Ovary (tissue), 9 donors: Measurements from ENCODE around the gene TSSK1B. TPM values are rescaled to one million over a fixed set of nuclear protein-coding genes. Genes with fewer than 3 reads are reported as not detected.
"Not testable (repeated sequence)": the region's sequence is repeated elsewhere in the genome, so short reads cannot be mapped to it uniquely, and the experiment has no call there.

Source experiments
- DNase-seq, 5 donors: peaks; one replicate each; pipeline ENCODE4 v3.0.0-alpha.2; 2019 to 2020
- H3K27ac ChIP-seq, 2 donors: fragments of 200-600 bp; one replicate each; pipeline versions ENCODE4 v1.5.1 to v1.8.0; 2019 to 2022
- H3K27me3 ChIP-seq: fragments of 200-600 bp; one replicate; pipeline ENCODE4 v1.8.0; 2022
- H3K36me3 ChIP-seq: fragments of 200-600 bp; sonication (generic); one replicate; pipeline ENCODE4 v1.5.1; 2019
- H3K4me1 ChIP-seq: one replicate; pipeline ENCODE4 v1.8.1; 2013; ENCODE audit warnings: mild to moderate bottlenecking, moderate library complexity; ENCODE audit not compliant: insufficient read depth
- H3K4me3 ChIP-seq: fragments of 200-600 bp; sonication (generic); one replicate; pipeline ENCODE4 v1.5.1; 2017
- H3K9me3 ChIP-seq, 2 donors: fragments of 200-600 bp in 1 of 2; sonication (generic) in 1 of 2; one replicate each; pipeline versions ENCODE4 v1.5.1 to v1.8.1; 2013 to 2019; ENCODE audit warnings: mild to moderate bottlenecking in 1 of 2, moderate library complexity in 1 of 2
- EP300 ChIP-seq: sonication (generic); formaldehyde crosslinking; IDR thresholded peaks from one replicate; pipeline ENCODE4 v1.6.1; 2017; ENCODE audit warnings: antibody characterized with exemption
- POLR2A ChIP-seq: fragments of 450-650 bp; IDR thresholded peaks from one replicate; pipeline ENCODE4 v1.6.1; 2017; ENCODE audit warnings: antibody characterized with exemption, mild to moderate bottlenecking, moderate library complexity
- WGBS, 3 donors: extraction: QIAGEN DNeasy Blood & Tissue Kit in 1 of 3; methylation state at CpG; one replicate each; pipeline versions ENCODE4 v1.1.5 to v1.1.7; 2013 to 2017; 5-methylcytosine and 5-hydroxymethylcytosine counted together
- intact Hi-C, 4 donors: fragments of 100-400 bp; cut with DNase I; formaldehyde crosslinking; loops; one replicate each; pipeline versions ENCODE4 v1.11.0 to v1.15.1; 2022 to 2023
- polyA plus RNA-seq, 2 donors: library from polyadenylated mRNA; stranded (reverse); fragments of 200-250 nt in 1 of 2; fragments of 350-450 nt in 1 of 2; fragmentation: Illumina TruSeq in 1 of 2; extraction: RNeasy Lipid Tissue Mini Kit (QIAGEN cat#74804) in 1 of 2; gene quantifications; one replicate each; pipeline ENCODE4 v1.2.3, GENCODE V29; 2013 to 2014
- total RNA-seq, 7 donors: library from RNA; depleted of rRNA in 2 of 7; stranded (reverse); fragments of >200 nt in 2 of 7; fragmentation: NEBNext Ultra II Directional in 3 of 7; extraction: Animal tissue kit (Norgen Biotek cat#: 25700) in 3 of 7; gene quantifications; one replicate each; pipeline versions ENCODE4 v1.1.0 to v1.2.4, GENCODE V29; 2016 to 2023
- TF ChIP-seq, protein P1 (sequence below), 3 donors: fragments of 450-650 bp in 2 of 3; fragments of 200-600 bp in 1 of 3; IDR thresholded peaks; one replicate each; pipeline versions ENCODE4 v1.5.1 to v1.8.0; 2016 to 2022; ENCODE audit warnings: antibody characterized with exemption in 3 of 3, mild to moderate bottlenecking in 1 of 3
- donor health status: DM: no; HTN: no; CAD: no; lungs with moderate emphysema.
- donor health status: DM: no; HTN: no; CAD: no.
- donor health status: Bipolar disorder and iron deficiency.
- donor health status: DM: yes; HTN: yes; CAD: no.
- donor health status: DM: no; HTN: no; CAD: no.
- donor health status: DM: yes; HTN: yes; CAD: no.

TSSK1B gene
- total and polyA plus RNA-seq, 9 donors = 0.08 to 0.15 TPM; not detected in 7

DNA sequence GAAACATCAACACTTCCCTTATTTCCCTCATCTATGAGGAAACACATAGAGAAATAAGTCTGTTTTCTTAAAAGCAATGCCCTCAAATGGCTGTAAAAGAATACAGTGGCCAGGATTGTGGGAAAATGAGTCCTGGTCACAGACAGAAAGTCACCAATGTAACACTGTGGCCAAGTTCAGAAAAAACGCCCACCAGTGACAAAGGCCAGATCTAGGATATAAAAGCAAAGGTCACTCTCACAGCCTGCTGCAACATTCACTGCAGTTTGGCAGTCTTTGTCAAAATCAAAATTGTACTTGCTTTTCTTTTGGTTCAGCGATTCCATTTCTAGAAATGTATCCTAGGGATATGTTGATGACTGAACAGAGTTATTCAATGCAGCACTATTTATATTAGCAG is 30.5 kb downstream of the TSSK1B start:
- TF ChIP-seq EP300 = no peak
- TF ChIP-seq, protein P1, sequence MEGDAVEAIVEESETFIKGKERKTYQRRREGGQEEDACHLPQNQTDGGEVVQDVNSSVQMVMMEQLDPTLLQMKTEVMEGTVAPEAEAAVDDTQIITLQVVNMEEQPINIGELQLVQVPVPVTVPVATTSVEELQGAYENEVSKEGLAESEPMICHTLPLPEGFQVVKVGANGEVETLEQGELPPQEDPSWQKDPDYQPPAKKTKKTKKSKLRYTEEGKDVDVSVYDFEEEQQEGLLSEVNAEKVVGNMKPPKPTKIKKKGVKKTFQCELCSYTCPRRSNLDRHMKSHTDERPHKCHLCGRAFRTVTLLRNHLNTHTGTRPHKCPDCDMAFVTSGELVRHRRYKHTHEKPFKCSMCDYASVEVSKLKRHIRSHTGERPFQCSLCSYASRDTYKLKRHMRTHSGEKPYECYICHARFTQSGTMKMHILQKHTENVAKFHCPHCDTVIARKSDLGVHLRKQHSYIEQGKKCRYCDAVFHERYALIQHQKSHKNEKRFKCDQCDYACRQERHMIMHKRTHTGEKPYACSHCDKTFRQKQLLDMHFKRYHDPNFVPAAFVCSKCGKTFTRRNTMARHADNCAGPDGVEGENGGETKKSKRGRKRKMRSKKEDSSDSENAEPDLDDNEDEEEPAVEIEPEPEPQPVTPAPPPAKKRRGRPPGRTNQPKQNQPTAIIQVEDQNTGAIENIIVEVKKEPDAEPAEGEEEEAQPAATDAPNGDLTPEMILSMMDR (IDR thresholded peaks at IDR 0.05) = no peak
- H3K27me3 ChIP-seq = no peaks in the 10 kb centered on the region
- H3K4me1 ChIP-seq = no peaks in the 10 kb centered on the region
- H3K36me3 ChIP-seq = no peaks in the 10 kb centered on the region
- intact Hi-C loops = no loop called here
- H3K4me3 ChIP-seq = no peak overlapping the region
- no peaks in the 10 kb centered on the region for H3K9me3 ChIP-seq
- WGBS, 3 donors = 71 to 84% (median 71%) methylated on average over 2 of the region's 2 CpGs
- DNase-seq = no peak
- H3K27ac ChIP-seq = no peak overlapping the region

GRCh38 chr5:113397986-113398385 is 36.8 kb downstream of the TSSK1B start:
- H3K27me3 ChIP-seq, H3K4me1 ChIP-seq, H3K9me3 ChIP-seq, H3K4me3 ChIP-seq, DNase-seq, intact Hi-C loops, H3K27ac ChIP-seq, H3K36me3 ChIP-seq: not testable (repeated sequence)
- WGBS, 3 donors = 79 to 83% (median 81%) methylated on average over 4 of the region's 4 CpGs

DNA sequence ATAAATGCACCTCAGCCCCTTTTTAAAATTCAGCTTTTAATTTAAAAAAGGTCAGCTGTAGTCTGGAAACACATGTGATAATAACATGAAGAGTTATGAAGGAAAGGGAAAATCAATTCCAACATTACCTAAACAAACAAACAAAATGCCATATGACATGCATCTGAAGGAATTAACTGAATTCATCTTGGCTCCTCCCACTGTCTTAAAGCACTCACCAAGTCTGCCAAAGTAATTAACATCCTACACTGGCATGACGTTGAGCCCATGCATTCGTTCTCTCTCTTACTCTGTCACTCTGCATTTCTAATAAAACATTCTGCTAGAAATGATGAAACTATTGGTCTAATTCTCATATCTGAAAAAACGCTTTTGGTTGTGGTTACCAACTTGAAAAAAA is 37.7 kb downstream of the TSSK1B start:
- no peaks in the 10 kb centered on the region for H3K27me3 ChIP-seq
- H3K27ac ChIP-seq = no peak overlapping the region
- H3K4me1 ChIP-seq = no peaks in the 10 kb centered on the region
- intact Hi-C loops = no loop called here
- H3K4me3 ChIP-seq = no peak overlapping the region
- no peaks in the 10 kb centered on the region for H3K36me3 ChIP-seq
- DNase-seq = no peak
- H3K9me3 ChIP-seq = no peaks in the 10 kb centered on the region
- 70 to 81% (median 79%) methylated on average over 3 of the region's 3 CpGs for WGBS, 3 donors
- no peak for TF ChIP-seq EP300
- TF ChIP-seq, protein P1 (IDR thresholded peaks at IDR 0.05) = no peak
- TF ChIP-seq POLR2A = no peak

DNA sequence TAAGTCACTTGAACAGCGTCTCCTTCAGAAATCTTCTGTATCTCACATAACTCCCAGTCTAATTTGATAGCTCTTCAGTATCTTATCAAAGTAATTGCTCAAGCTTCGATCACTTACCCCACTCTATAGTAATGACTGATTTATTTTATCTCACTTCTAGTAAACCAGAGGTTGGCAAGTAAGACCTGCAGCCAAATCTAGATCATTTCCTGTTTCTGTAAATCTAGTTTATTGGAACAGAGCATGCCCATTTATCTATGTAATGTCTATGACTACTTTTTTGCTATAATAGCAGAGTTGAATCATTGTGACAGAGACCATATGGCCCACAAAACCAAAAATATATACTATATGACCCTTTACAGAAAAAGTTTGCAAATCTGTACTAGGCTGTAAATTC is 40.1 kb downstream of the TSSK1B start:
- H3K4me3 ChIP-seq = no peak overlapping the region
- no peak for DNase-seq

DNA sequence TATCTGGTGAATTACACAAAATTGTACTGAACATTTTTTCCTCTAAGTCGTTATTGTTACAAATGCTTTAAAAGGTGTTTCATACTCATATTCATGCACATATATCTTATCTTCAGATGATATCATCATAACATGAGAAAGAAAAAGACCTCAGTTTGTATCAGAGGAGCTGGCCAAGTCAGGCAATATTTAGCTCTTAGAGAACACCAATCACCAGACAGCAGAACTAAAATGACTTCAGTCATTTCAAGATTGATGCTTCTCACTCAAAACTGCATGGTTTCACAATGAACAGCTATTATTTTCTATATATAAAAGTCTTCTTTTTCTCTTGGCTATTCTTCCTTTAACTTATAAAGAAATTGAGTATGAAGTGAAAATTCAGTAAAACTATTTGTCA is 44.6 kb downstream of the TSSK1B start:
- Histone ChIP-seq H3K27me3 (no peaks in the 10 kb centered on the region), H3K4me3 (no peak overlapping the region), H3K27ac (no peak overlapping the region), H3K4me1 (no peaks in the 10 kb centered on the region), H3K36me3 (no peaks in the 10 kb centered on the region), H3K9me3 (no peaks in the 10 kb centered on the region)
- intact Hi-C loops = no loop called here
- 78 to 85% (median 84%) methylated on average over 1 of the region's 1 CpG for WGBS, 3 donors
- no peak for DNase-seq
- no peak for TF ChIP-seq EP300
- TF ChIP-seq, protein P1 (IDR thresholded peaks at IDR 0.05) = no peak

More for the DNA sequence above, 40.1 kb downstream of the TSSK1B start:
- WGBS, 3 donors = 87 to 94% (median 94%) methylated on average over 2 of the region's 2 CpGs
- no peaks in the 10 kb centered on the region for H3K9me3 ChIP-seq
- TF ChIP-seq EP300 = no peak
- TF ChIP-seq, protein P1 (IDR thresholded peaks at IDR 0.05) = no peak
- no peak for TF ChIP-seq POLR2A
- no peaks in the 10 kb centered on the region for H3K27me3 ChIP-seq
- intact Hi-C loops = no loop called here
- no peak overlapping the region for H3K27ac ChIP-seq
- no peaks in the 10 kb centered on the region for H3K4me1 ChIP-seq
- H3K36me3 ChIP-seq = no peaks in the 10 kb centered on the region
